A549 (cell line): ENCODE measurements around the gene CXCR5. TPM values are rescaled to one million over a fixed set of nuclear protein-coding genes. Genes with fewer than 3 reads are reported as not detected.

Source experiments
- ATAC-seq, 2 experiments: fragments of 200-7000 bp in 1 of 2; fragments of >200 bp in 1 of 2; cut with Nextera tagmentation in 1 of 2; cut with Tn5 transposase in 1 of 2; 3 replicates each; pipeline versions ENCODE4 v1.8.0 to v1.9.1; 2018 to 2020; ENCODE audit warnings: mild to moderate bottlenecking in 1 of 2, moderate library complexity in 1 of 2
- CTCF ChIA-PET: fragments of 300-600 bp; sonication (Branson Sonifier 250); formaldehyde crosslinking; extraction: SDS; loops from one replicate; lab custom pipeline; 2021; ENCODE audit warnings: antibody characterized with exemption, inconsistent platforms; lab: Yijun Ruan, JAX
- POLR2A ChIA-PET: fragments of 350-600 bp; formaldehyde crosslinking; extraction: SDS; loops from one replicate; lab custom pipeline; 2021; ENCODE audit warnings: antibody characterized with exemption, inconsistent platforms; lab: Yijun Ruan, JAX
- DNase-seq, 2 experiments: peaks; one replicate each; pipeline versions ENCODE4 v3.0.0 to v3.0.0-alpha.2; 2011 to 2016; ENCODE audit warnings: low read depth in 1 of 2, low spot score in 1 of 2
- FAIRE-seq: peaks from 2 replicates; lab custom pipeline; 2011; peaks lifted over from hg19 to GRCh38; lab: Jason Lieb, UNC
- H3K27ac ChIP-seq, 2 experiments: fragments of >200 bp; sonication (Bioruptor Twin); formaldehyde crosslinking; 3 replicates each; pipeline ENCODE4 v1.5.1; 2016 to 2017
- H3K4me1 ChIP-seq: fragments of >200 bp; sonication (Bioruptor Twin); formaldehyde crosslinking; 3 replicates; pipeline ENCODE4 v1.6.1; 2016
- H3K4me2 ChIP-seq: fragments of >200 bp; sonication (Bioruptor Twin); formaldehyde crosslinking; 3 replicates; pipeline ENCODE4 v1.6.1; 2016
- H3K4me3 ChIP-seq: fragments of >200 bp; sonication (Bioruptor Twin); formaldehyde crosslinking; 3 replicates; pipeline ENCODE4 v1.5.1; 2016
- H3K9me3 ChIP-seq: fragments of >200 bp; sonication (Bioruptor Twin); formaldehyde crosslinking; 3 replicates; pipeline ENCODE4 v1.6.1; 2016
- CBX2 ChIP-seq: fragments of 200-600 bp; sonication (generic); IDR thresholded peaks from 2 replicates; pipeline ENCODE4 v1.6.1; 2016; ENCODE audit warnings: low read depth, mild to moderate bottlenecking, borderline replicate concordance
- CBX8 ChIP-seq: fragments of 200-600 bp; sonication (generic); IDR thresholded peaks from 2 replicates; pipeline ENCODE4 v1.6.1; 2016
- CHD2 ChIP-seq: fragments of 150-350 bp; IDR thresholded peaks from 2 replicates; pipeline ENCODE4 v1.6.1; 2014; ENCODE audit warnings: low read length; ENCODE audit not compliant: partially characterized antibody
- CHD4 ChIP-seq: fragments of 200-600 bp; sonication (generic); IDR thresholded peaks from 2 replicates; pipeline ENCODE4 v1.6.1; 2016; ENCODE audit warnings: antibody characterized with exemption, mild to moderate bottlenecking, borderline replicate concordance
- EHF ChIP-seq: fragments of 250-450 bp; sonication (Bioruptor Pico); IDR thresholded peaks from 2 replicates; pipeline ENCODE4 v1.5.0; 2020; ENCODE audit warnings: mild to moderate bottlenecking
- EHMT2 ChIP-seq: fragments of 200-600 bp; sonication (generic); IDR thresholded peaks from 2 replicates; pipeline ENCODE4 v1.6.1; 2016; ENCODE audit warnings: antibody characterized with exemption, low read depth, mild to moderate bottlenecking, moderate library complexity
- FOSB ChIP-seq: fragments of 250-450 bp; sonication (Bioruptor Pico); IDR thresholded peaks from 2 replicates; pipeline ENCODE4 v1.5.0; 2020; ENCODE audit warnings: mild to moderate bottlenecking, moderate library complexity
- FOXS1 ChIP-seq: fragments of 250-450 bp; sonication (Bioruptor Pico); IDR thresholded peaks from 2 replicates; pipeline ENCODE4 v1.5.0; 2020; ENCODE audit warnings: mild to moderate bottlenecking, moderate library complexity
- GATA3 ChIP-seq: IDR thresholded peaks from 2 replicates; pipeline ENCODE4 v1.6.1; 2012; ENCODE audit warnings: borderline replicate concordance
- HDAC2 ChIP-seq: fragments of 200-600 bp; sonication (generic); IDR thresholded peaks from 2 replicates; pipeline ENCODE4 v1.6.1; 2016
- HEYL ChIP-seq: fragments of 250-450 bp; sonication (Bioruptor Pico); IDR thresholded peaks from 2 replicates; pipeline ENCODE4 v1.8.0; 2021; ENCODE audit warnings: mild to moderate bottlenecking, moderate library complexity
- HOXA7 ChIP-seq: fragments of 250-450 bp; sonication (Bioruptor Pico); IDR thresholded peaks from 2 replicates; pipeline ENCODE4 v1.5.0; 2020; ENCODE audit warnings: mild to moderate bottlenecking, moderate library complexity
- HOXB13 ChIP-seq: fragments of 250-450 bp; sonication (Bioruptor Pico); IDR thresholded peaks from 2 replicates; pipeline ENCODE4 v1.5.0; 2020; ENCODE audit warnings: low read depth, mild to moderate bottlenecking, moderate library complexity
- JUN ChIP-seq, 2 experiments: fragments of >200 bp; sonication (Bioruptor Twin); formaldehyde crosslinking; IDR thresholded peaks; 2 replicates in 1 of 2; 3 replicates in 1 of 2; pipeline ENCODE4 v1.6.1; 2016 to 2017
- MYC ChIP-seq: IDR thresholded peaks from 2 replicates; pipeline ENCODE4 v1.6.1; 2012; ENCODE audit warnings: mild to moderate bottlenecking, inconsistent platforms, low read length, improper control_type of control experiment, borderline replicate concordance
- PHF8 ChIP-seq: fragments of 200-600 bp; sonication (generic); IDR thresholded peaks from 2 replicates; pipeline ENCODE4 v1.6.1; 2016; ENCODE audit warnings: low read depth, mild to moderate bottlenecking, antibody characterized with exemption, moderate library complexity, borderline replicate concordance
- POLR2AphosphoS2 ChIP-seq: conservative IDR thresholded peaks from 2 replicates; pipeline ENCODE4 v1.6.1; 2012; ENCODE audit warnings: low read length, improper control_type of control experiment, inconsistent platforms
- RFX5 ChIP-seq: fragments of 450-650 bp; IDR thresholded peaks from 2 replicates; pipeline ENCODE4 v1.7.1; 2014; ENCODE audit warnings: antibody characterized with exemption, mild to moderate bottlenecking, moderate library complexity
- RNF2 ChIP-seq: fragments of 200-600 bp; sonication (generic); IDR thresholded peaks from 2 replicates; pipeline ENCODE4 v1.6.1; 2016; ENCODE audit warnings: low read depth, mild to moderate bottlenecking, antibody characterized with exemption, moderate library complexity, borderline replicate concordance
- SMC3 ChIP-seq: fragments of >200 bp; sonication (Bioruptor Twin); formaldehyde crosslinking; IDR thresholded peaks from 3 replicates; pipeline ENCODE4 v1.6.1; 2018; ENCODE audit warnings: inconsistent platforms
- SREBF2 ChIP-seq: fragments of 450-650 bp; IDR thresholded peaks from 2 replicates; pipeline ENCODE4 v1.6.1; 2014; ENCODE audit warnings: mild to moderate bottlenecking, moderate library complexity
- WGBS: methylation state at CpG from one replicate; pipeline ENCODE4 v1.1.6; 2017; ENCODE audit errors: missing lambda C conversion rate; 5-methylcytosine and 5-hydroxymethylcytosine counted together
- polyA plus RNA-seq, 4 experiments: library from polyadenylated mRNA; depleted of rRNA in 3 of 4; stranded (reverse); fragments of >200 nt; fragmentation: RNase III in 1 of 4; extraction: RNeasy Plus Mini Kit Qiagen cat#74134 plus additional on column Dnase treatment in 1 of 4; gene quantifications; 2 replicates in 3 of 4; 3 replicates in 1 of 4; pipeline ENCODE4 v1.2.3, GENCODE V29; 2011 to 2017
- TF ChIP-seq, protein P1 (sequence below): fragments of 450-650 bp; IDR thresholded peaks from 2 replicates; pipeline ENCODE4 v1.6.1; 2014; ENCODE audit warnings: antibody characterized with exemption
- TF ChIP-seq, protein P2 (sequence below): fragments of >200 bp; sonication (Bioruptor Twin); formaldehyde crosslinking; IDR thresholded peaks from 3 replicates; pipeline ENCODE4 v1.6.1; 2016
- TF ChIP-seq, protein P3 (sequence below): fragments of >200 bp; sonication (Bioruptor Twin); formaldehyde crosslinking; IDR thresholded peaks from 3 replicates; pipeline ENCODE4 v1.5.1; 2016

Gene CXCR5
- polyA plus RNA-seq, 2 of the 4 experiments (the other 2 are of a cell fraction), result 0.04 TPM; not detected in 1

DNA sequence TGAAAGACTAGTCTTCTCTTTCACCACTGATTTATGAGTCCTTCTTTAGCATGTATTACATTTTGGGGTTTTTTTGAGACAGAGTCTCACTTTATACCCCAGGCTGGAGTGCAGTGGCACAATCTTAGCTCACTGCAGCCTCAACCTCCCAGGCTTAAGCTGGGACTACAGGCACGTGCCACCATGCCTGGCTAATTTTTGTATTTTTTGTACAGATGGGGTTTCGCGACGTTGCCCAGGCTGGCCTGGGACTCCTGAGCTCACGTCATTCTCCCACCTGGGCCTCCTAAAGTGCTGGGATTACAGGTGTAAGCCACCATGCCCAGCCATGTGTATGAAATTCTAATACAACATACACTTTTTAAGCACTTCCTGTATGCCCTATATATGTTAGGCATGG lies 26.3 kb upstream of the CXCR5 start:
- H3K27ac ChIP-seq, result no peak overlapping the region
- H3K4me1 ChIP-seq, result no peaks in the 10 kb centered on the region
- FAIRE-seq, result no peak
- ChIA-PET CTCF (interaction anchor here (1.4 kb wide), 1 partner anchor 167 kb away, joined by 3 read pairs; no protein-coding TSS in a partner anchor), POLR2A (no interaction called here)
- DNase-seq, result no peak
- 59% methylated on average over 5 of the region's 5 CpGs for WGBS
- no peak for ATAC-seq
- H3K9me3 ChIP-seq, result no peaks in the 10 kb centered on the region
- no peak overlapping the region for H3K4me2 ChIP-seq
- no peak overlapping the region for H3K4me3 ChIP-seq
- TF ChIP-seq HEYL (CRISPR knock-in tag), result no peak
- TF ChIP-seq, protein P1, sequence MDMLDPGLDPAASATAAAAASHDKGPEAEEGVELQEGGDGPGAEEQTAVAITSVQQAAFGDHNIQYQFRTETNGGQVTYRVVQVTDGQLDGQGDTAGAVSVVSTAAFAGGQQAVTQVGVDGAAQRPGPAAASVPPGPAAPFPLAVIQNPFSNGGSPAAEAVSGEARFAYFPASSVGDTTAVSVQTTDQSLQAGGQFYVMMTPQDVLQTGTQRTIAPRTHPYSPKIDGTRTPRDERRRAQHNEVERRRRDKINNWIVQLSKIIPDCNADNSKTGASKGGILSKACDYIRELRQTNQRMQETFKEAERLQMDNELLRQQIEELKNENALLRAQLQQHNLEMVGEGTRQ, result no peak
- TF ChIP-seq EHMT2, result no peak
- TF ChIP-seq RFX5, result no peak
- TF ChIP-seq MYC, result no peak
- TF ChIP-seq, protein P2, sequence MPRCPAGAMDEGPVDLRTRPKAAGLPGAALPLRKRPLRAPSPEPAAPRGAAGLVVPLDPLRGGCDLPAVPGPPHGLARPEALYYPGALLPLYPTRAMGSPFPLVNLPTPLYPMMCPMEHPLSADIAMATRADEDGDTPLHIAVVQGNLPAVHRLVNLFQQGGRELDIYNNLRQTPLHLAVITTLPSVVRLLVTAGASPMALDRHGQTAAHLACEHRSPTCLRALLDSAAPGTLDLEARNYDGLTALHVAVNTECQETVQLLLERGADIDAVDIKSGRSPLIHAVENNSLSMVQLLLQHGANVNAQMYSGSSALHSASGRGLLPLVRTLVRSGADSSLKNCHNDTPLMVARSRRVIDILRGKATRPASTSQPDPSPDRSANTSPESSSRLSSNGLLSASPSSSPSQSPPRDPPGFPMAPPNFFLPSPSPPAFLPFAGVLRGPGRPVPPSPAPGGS, result no peak
- no peak for TF ChIP-seq EHF (CRISPR knock-in tag)
- TF ChIP-seq RNF2, result no peak
- TF ChIP-seq JUN (IDR thresholded peaks at IDR 0.05), result no peak

DNA sequence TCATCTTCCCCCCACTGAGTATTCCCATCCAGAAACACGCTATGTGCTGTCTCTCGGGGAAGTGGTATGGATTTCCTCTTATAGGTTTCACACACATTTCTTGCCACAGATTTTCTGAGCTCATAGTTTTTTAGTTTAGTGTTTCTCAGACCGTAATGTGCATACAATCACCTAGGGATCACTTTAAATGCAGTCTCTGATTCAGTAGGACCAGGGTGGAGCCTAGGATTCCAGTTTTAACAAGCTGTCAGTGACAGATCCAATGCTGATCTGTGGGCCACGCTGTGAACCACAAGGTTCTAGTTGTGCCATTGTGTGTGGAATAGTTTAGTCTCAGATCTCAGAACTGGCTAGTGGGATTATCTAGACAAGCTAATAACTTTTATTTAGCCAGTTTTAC lies 23.7 kb upstream of the CXCR5 start:
- ChIA-PET CTCF (interaction anchor here (0.5 kb wide), 1 partner anchor 160 kb away, joined by 3 read pairs; no protein-coding TSS in a partner anchor), POLR2A (interaction anchor here (0.5 kb wide), 1 partner anchor 18 kb away, joined by 3 read pairs; no protein-coding TSS in a partner anchor)
- TF ChIP-seq CBX2, result no peak
- no peak for TF ChIP-seq HOXA7 (CRISPR knock-in tag)
- no peak for TF ChIP-seq FOXS1 (CRISPR knock-in tag)
- no peak for TF ChIP-seq HDAC2
- TF ChIP-seq FOSB, result no peak
- TF ChIP-seq CHD4, result no peak
- TF ChIP-seq HOXB13, result no peak
- TF ChIP-seq PHF8, result no peak
- TF ChIP-seq SMC3, result no peak
- no peak for TF ChIP-seq CHD2
- TF ChIP-seq GATA3, result no peak
- TF ChIP-seq, protein P3, sequence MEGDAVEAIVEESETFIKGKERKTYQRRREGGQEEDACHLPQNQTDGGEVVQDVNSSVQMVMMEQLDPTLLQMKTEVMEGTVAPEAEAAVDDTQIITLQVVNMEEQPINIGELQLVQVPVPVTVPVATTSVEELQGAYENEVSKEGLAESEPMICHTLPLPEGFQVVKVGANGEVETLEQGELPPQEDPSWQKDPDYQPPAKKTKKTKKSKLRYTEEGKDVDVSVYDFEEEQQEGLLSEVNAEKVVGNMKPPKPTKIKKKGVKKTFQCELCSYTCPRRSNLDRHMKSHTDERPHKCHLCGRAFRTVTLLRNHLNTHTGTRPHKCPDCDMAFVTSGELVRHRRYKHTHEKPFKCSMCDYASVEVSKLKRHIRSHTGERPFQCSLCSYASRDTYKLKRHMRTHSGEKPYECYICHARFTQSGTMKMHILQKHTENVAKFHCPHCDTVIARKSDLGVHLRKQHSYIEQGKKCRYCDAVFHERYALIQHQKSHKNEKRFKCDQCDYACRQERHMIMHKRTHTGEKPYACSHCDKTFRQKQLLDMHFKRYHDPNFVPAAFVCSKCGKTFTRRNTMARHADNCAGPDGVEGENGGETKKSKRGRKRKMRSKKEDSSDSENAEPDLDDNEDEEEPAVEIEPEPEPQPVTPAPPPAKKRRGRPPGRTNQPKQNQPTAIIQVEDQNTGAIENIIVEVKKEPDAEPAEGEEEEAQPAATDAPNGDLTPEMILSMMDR, result no peak
- no peak for TF ChIP-seq CBX8
- no peak for TF ChIP-seq POLR2AphosphoS2
- no peak for TF ChIP-seq SREBF2
- no peaks in the 10 kb centered on the region for H3K9me3 ChIP-seq
- H3K27ac ChIP-seq, result no peak overlapping the region
- DNase-seq (no peak), ATAC-seq (no peak), FAIRE-seq (no peak)
- 78% methylated on average over 4 of the region's 4 CpGs for WGBS
- H3K4me2 ChIP-seq, result no peak overlapping the region
- no peak overlapping the region for H3K4me3 ChIP-seq
- no peaks in the 10 kb centered on the region for H3K4me1 ChIP-seq
